ENCODE measurements around the gene ZNF26. TPM values are rescaled to one million over a fixed set of nuclear protein-coding genes. Genes with fewer than 3 reads are reported as not detected.

ZNF26 gene
- total and polyA plus RNA-seq, 2 of the 8 experiments (the other 6 are each of a cell fraction or from before 2014, with no cell fraction given): 5.8 to 8.4 TPM

DNA sequence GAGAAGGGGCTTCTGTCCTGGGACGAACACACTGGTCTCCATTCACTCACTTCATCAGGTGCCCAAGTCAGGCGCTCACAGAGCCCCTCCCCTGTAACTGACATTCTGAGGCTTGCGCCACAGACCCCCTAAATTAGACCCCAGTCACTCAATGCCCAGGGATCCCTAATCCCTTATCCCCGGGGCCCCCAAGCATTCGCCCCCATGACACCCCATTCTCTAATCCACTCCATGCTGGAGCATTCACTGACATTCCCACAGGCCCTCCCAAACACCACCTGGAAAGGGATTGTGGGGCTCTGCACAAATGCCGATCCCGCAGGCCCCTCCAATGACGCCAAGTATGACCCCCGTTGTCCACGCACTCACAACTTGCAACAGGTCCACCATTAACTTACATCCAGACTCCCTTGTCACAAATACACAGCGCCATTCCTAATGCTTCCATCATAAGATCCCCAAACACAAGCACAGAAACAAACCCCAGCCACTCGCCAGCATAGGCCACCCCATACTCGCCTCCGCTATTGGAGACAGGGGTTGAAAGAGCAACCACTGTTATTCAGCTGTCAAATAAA is 31.6 kb upstream of the ZNF26 start:
- Histone ChIP-seq H4K20me1 (replicated peaks in 1 of 2; ENCODE audit: control insufficient read depth in 1 of 2, insufficient read depth in 2 of 2, low read length in 2 of 2) (peaks cover 0 to 10% of the 10 kb centered on the region in 2 experiments), H3K56ac (replicated peaks; ENCODE audit: insufficient read length, low read depth, low read length) (no peak overlapping the region), H3K4me2 (ENCODE audit: insufficient read depth in 1 of 2, low read depth in 2 of 2, low read length in 2 of 2) (peak overlapping the region; percentile 87), H2BK5ac (ENCODE audit: low read depth, low read length) (no peak overlapping the region), H3K79me2 (ENCODE audit: control insufficient read depth in 1 of 2, insufficient read depth in 2 of 2, low read length in 2 of 2) (peaks cover 14 to 25% of the 10 kb centered on the region in 2 experiments), H2AK5ac (ENCODE audit: low read depth, low read length) (no peak overlapping the region), H4K91ac (replicated peaks; ENCODE audit: insufficient read length, low read length) (no peak overlapping the region), H4K5ac (ENCODE audit: insufficient read length, low read depth, low read length) (no peak overlapping the region), H3K4ac (replicated peaks; ENCODE audit: insufficient read length, low read depth, low read length) (no peak overlapping the region), H2BK15ac (ENCODE audit: low read length) (no peak overlapping the region), H2BK120ac (replicated peaks; ENCODE audit: low read depth, low read length) (no peak overlapping the region), H2AFZ (ENCODE audit: low read length) (no peak overlapping the region), H3K14ac (ENCODE audit: insufficient read length) (no peak overlapping the region), H3K27me3 (replicated peaks in 1 of 4; ENCODE audit: control insufficient read depth in 3 of 4, extremely low read depth in 1 of 4, insufficient read depth in 3 of 4, low read length in 3 of 4) (no peaks in the 10 kb centered on the region), H2BK12ac (ENCODE audit: low read depth, low read length) (no peak overlapping the region), H3K4me3 (ENCODE audit: extremely low read depth in 1 of 4, insufficient read depth in 2 of 4, low read depth in 3 of 4, low read length in 4 of 4) (peak overlapping the region in 1 of 4 experiments; percentile 79; a peak in 2 of 8 replicates), H3K27ac (ENCODE audit: low read depth, low read length) (no peak overlapping the region), H4K8ac (ENCODE audit: extremely low read depth, insufficient read depth, low read length) (no peak overlapping the region; the same call in 1 of the 2 replicates), H2BK20ac (ENCODE audit: low read length) (no peak overlapping the region), H3K23me2 (ENCODE audit: low read depth, low read length) (peaks cover 14% of the 10 kb centered on the region), H3K36me3 (ENCODE audit: control insufficient read depth in 2 of 4, insufficient read depth in 4 of 4, low read length in 3 of 4) (peaks cover 0 to 15% (median 1%) of the 10 kb centered on the region in 4 experiments; a peak in 2 of 8 replicates), H3K79me1 (ENCODE audit: low read depth, low read length) (peaks cover 14% of the 10 kb centered on the region), H3K9me3 (ENCODE audit: insufficient read depth in 2 of 2, low read depth in 1 of 2, low read length in 1 of 2) (peaks cover 44 to 61% of the 10 kb centered on the region in 2 experiments), H3K4me1 (replicated peaks in 1 of 4; ENCODE audit: control insufficient read depth in 3 of 4, insufficient read depth in 4 of 4, low read length in 3 of 4) (peaks cover 0 to 5% (median 2%) of the 10 kb centered on the region in 4 experiments; a peak in 3 of 7 replicates), H3K23ac (ENCODE audit: insufficient read length) (no peak overlapping the region), H3K9ac (replicated peaks in 1 of 4; ENCODE audit: extremely low read depth in 1 of 4, low read depth in 3 of 4, low read length in 3 of 4) (no peak overlapping the region; a peak in 1 of 7 replicates), H3K18ac (ENCODE audit: extremely low read depth, low read length) (no peak overlapping the region)
- DNase-seq (ENCODE audit: low read depth in 1 of 2, low spot score in 2 of 2): no peak
- ChIA-PET CTCF (ENCODE audit: partially characterized antibody) (interaction anchor here (1.2 kb wide), 1 partner anchor 20 kb away, joined by 4 read pairs; no protein-coding TSS in a partner anchor), POLR2A (ENCODE audit: partially characterized antibody) (interaction anchor here (2.0 kb wide), 1 partner anchor 32 kb away, joined by 7 read pairs; the partner anchor contains the start of gene ZNF26)
- FAIRE-seq: no peak
- 86% methylated on average over 13 of the region's 14 CpGs; no CpG with 5 or more reads in 1 of the 2 experiments for WGBS, 2 experiments (ENCODE audit: extremely low coverage in 1 of 2, insufficient coverage in 1 of 2, insufficient read length in 1 of 2, insufficient replicate concordance in 2 of 2, low coverage in 1 of 2, low lambda C conversion rate in 2 of 2, missing lambda C conversion rate in 1 of 2)
- TF ChIP-seq TCF12 (IDR thresholded peaks at IDR 0.05; ENCODE audit: low read depth, low read length) (no peak), KDM4A (IDR thresholded peaks at IDR 0.05; ENCODE audit: low read depth, low read length, severe bottlenecking) (no peak), CBX8 (IDR thresholded peaks at IDR 0.05; ENCODE audit: borderline replicate concordance, low read depth, low read length) (no peak), SP4 (IDR thresholded peaks at IDR 0.05; ENCODE audit: low read length) (no peak), KDM1A (IDR thresholded peaks at IDR 0.05; ENCODE audit: borderline replicate concordance, low read length) (no peak), RXRA (IDR thresholded peaks at IDR 0.05; ENCODE audit: insufficient read depth, low read depth, low read length) (no peak), CHD2 (IDR thresholded peaks at IDR 0.05; ENCODE audit: low read length) (no peak), BCL11A (IDR thresholded peaks at IDR 0.05; ENCODE audit: low read depth in 2 of 2, low read length in 2 of 2) (no peak), HDAC6 (IDR thresholded peaks at IDR 0.05; ENCODE audit: low read depth, low read length) (no peak), CEBPB (IDR thresholded peaks at IDR 0.05; ENCODE audit: low read depth, low read length) (no peak)
- TF ChIP-seq, protein P1, sequence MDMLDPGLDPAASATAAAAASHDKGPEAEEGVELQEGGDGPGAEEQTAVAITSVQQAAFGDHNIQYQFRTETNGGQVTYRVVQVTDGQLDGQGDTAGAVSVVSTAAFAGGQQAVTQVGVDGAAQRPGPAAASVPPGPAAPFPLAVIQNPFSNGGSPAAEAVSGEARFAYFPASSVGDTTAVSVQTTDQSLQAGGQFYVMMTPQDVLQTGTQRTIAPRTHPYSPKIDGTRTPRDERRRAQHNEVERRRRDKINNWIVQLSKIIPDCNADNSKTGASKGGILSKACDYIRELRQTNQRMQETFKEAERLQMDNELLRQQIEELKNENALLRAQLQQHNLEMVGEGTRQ (IDR thresholded peaks at IDR 0.05; ENCODE audit: low read length): no peak
- TF ChIP-seq, protein P2, sequence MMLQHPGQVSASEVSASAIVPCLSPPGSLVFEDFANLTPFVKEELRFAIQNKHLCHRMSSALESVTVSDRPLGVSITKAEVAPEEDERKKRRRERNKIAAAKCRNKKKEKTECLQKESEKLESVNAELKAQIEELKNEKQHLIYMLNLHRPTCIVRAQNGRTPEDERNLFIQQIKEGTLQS (IDR thresholded peaks at IDR 0.05; ENCODE audit: insufficient read depth, low read depth, low read length): no peak

Measured in H1 (cell line).